H1 (cell line): ENCODE data around the gene NYAP2. TPM values are rescaled to one million over a fixed set of nuclear protein-coding genes. Genes with fewer than 3 reads are reported as not detected.

ENCODE experiments used
- CTCF ChIA-PET: fragments of 300-600 bp; sonication (Branson Sonifier 250); formaldehyde crosslinking; loops from one replicate; lab custom pipeline; 2021; ENCODE audit not compliant: partially characterized antibody; lab: Charles Lee
- POLR2A ChIA-PET: fragments of 300-600 bp; sonication (Branson Sonifier 250); formaldehyde crosslinking; loops from one replicate; lab custom pipeline; 2021; ENCODE audit warnings: inconsistent platforms; ENCODE audit not compliant: partially characterized antibody; lab: Charles Lee
- DNase-seq, 2 experiments: peaks; one replicate each; pipeline versions ENCODE4 v3.0.0 to v3.0.0-alpha.2; 2010 to 2022; ENCODE audit warnings: low spot score in 2 of 2, low read depth in 1 of 2, mixed read lengths in 1 of 2
- FAIRE-seq: peaks from 2 replicates; lab custom pipeline; 2011; peaks lifted over from hg19 to GRCh38; lab: Jason Lieb, UNC
- H2AFZ ChIP-seq: 2 replicates; pipeline ENCODE4 v1.8.1; 2012; ENCODE audit warnings: low read length, inconsistent platforms
- H2AK5ac ChIP-seq: 2 replicates; pipeline ENCODE4 v1.6.1; 2013; ENCODE audit warnings: low read depth, low read length
- H2BK120ac ChIP-seq: replicated peaks from 2 replicates; pipeline ENCODE3; 2013; ENCODE audit warnings: low read depth, low read length, inconsistent platforms
- H2BK12ac ChIP-seq: 2 replicates; pipeline ENCODE4 v1.6.1; 2013; ENCODE audit warnings: low read depth, low read length
- H2BK15ac ChIP-seq: 2 replicates; pipeline ENCODE4 v1.6.1; 2013; ENCODE audit warnings: low read length
- H2BK20ac ChIP-seq: 2 replicates; pipeline ENCODE4 v1.6.1; 2013; ENCODE audit warnings: low read length
- H2BK5ac ChIP-seq: 2 replicates; pipeline ENCODE4 v1.6.1; 2013; ENCODE audit warnings: low read depth, low read length
- H3K14ac ChIP-seq: 2 replicates; pipeline ENCODE4 v1.6.1; 2013; ENCODE audit warnings: inconsistent platforms; ENCODE audit not compliant: insufficient read length
- H3K18ac ChIP-seq: 2 replicates; pipeline ENCODE4 v1.6.1; 2013; ENCODE audit warnings: low read length; ENCODE audit errors: extremely low read depth
- H3K23ac ChIP-seq: 2 replicates; pipeline ENCODE4 v1.6.1; 2013; ENCODE audit warnings: inconsistent platforms; ENCODE audit not compliant: insufficient read length
- H3K23me2 ChIP-seq: 2 replicates; pipeline ENCODE4 v1.6.1; 2013; ENCODE audit warnings: low read depth, low read length
- H3K27ac ChIP-seq: 2 replicates; pipeline ENCODE4 v1.6.1; 2011; ENCODE audit warnings: low read depth, low read length, inconsistent platforms
- H3K27me3 ChIP-seq, 4 experiments: replicated peaks in 1 of 4; 1 replicate in 1 of 4; 2 replicates in 3 of 4; pipeline versions ENCODE4 v1.6.1 to v1.8.1; 2011 to 2013; ENCODE audit warnings: low read length in 3 of 4, mild to moderate bottlenecking in 3 of 4, inconsistent platforms in 2 of 4, mixed read lengths in 2 of 4, moderate library complexity in 1 of 4; ENCODE audit not compliant: control insufficient read depth in 3 of 4, insufficient read depth in 3 of 4; ENCODE audit errors: extremely low read depth in 1 of 4
- H3K36me3 ChIP-seq, 4 experiments: 2 replicates each; pipeline versions ENCODE4 v1.6.1 to v1.8.1; 2011 to 2013; ENCODE audit warnings: mild to moderate bottlenecking in 4 of 4, low read length in 3 of 4, moderate library complexity in 2 of 4, control low read depth in 1 of 4, inconsistent platforms in 1 of 4; ENCODE audit not compliant: insufficient read depth in 4 of 4, control insufficient read depth in 2 of 4
- H3K4ac ChIP-seq: replicated peaks from 2 replicates; pipeline ENCODE3; 2013; ENCODE audit warnings: low read length, low read depth, mixed read lengths, inconsistent platforms; ENCODE audit not compliant: insufficient read length
- H3K4me1 ChIP-seq, 4 experiments: replicated peaks in 1 of 4; 1 replicate in 1 of 4; 2 replicates in 3 of 4; pipeline versions ENCODE4 v1.6.1 to v1.8.1; 2011 to 2013; ENCODE audit warnings: low read length in 3 of 4, inconsistent platforms in 2 of 4, mixed read lengths in 1 of 4; ENCODE audit not compliant: insufficient read depth in 4 of 4, control insufficient read depth in 3 of 4
- H3K4me2 ChIP-seq, 2 experiments: 2 replicates each; pipeline versions ENCODE4 v1.6.1 to v1.8.1; 2011 to 2013; ENCODE audit warnings: low read depth in 2 of 2, low read length in 2 of 2, control low read depth in 1 of 2, inconsistent platforms in 1 of 2, mild to moderate bottlenecking in 1 of 2; ENCODE audit not compliant: insufficient read depth in 1 of 2
- H3K4me3 ChIP-seq, 4 experiments: fragments of 200-600, 300-600 bp in 1 of 4; sonication (generic), shearing (Covaris generic), sonication (Bioruptor Twin) in 1 of 4; 2 replicates each; pipeline versions ENCODE4 v1.5.1 to v1.8.1; 2011 to 2016; ENCODE audit warnings: low read length in 4 of 4, low read depth in 3 of 4, control low read depth in 2 of 4, inconsistent platforms in 2 of 4, mild to moderate bottlenecking in 2 of 4, mixed read lengths in 1 of 4, moderate library complexity in 1 of 4; ENCODE audit not compliant: insufficient read depth in 2 of 4; ENCODE audit errors: extremely low read depth in 1 of 4
- H3K56ac ChIP-seq: replicated peaks from 2 replicates; pipeline ENCODE3; 2013; ENCODE audit warnings: low read depth, mild to moderate bottlenecking, mixed read lengths, low read length, inconsistent platforms; ENCODE audit not compliant: insufficient read length
- H3K79me1 ChIP-seq: 2 replicates; pipeline ENCODE4 v1.6.1; 2013; ENCODE audit warnings: low read depth, low read length, control low read depth
- H3K79me2 ChIP-seq, 2 experiments: 2 replicates each; pipeline versions ENCODE4 v1.6.1 to v1.8.1; 2012 to 2013; ENCODE audit warnings: low read length in 2 of 2, mild to moderate bottlenecking in 2 of 2, inconsistent platforms in 1 of 2; ENCODE audit not compliant: insufficient read depth in 2 of 2, control insufficient read depth in 1 of 2
- H3K9ac ChIP-seq, 4 experiments: replicated peaks in 1 of 4; 1 replicate in 1 of 4; 2 replicates in 3 of 4; pipeline versions ENCODE4 v1.6.1 to v1.8.1; 2011 to 2013; ENCODE audit warnings: low read depth in 3 of 4, low read length in 3 of 4, control low read depth in 2 of 4, mild to moderate bottlenecking in 2 of 4, moderate library complexity in 2 of 4, inconsistent platforms in 1 of 4; ENCODE audit errors: extremely low read depth in 1 of 4
- H3K9me3 ChIP-seq, 2 experiments: 2 replicates each; pipeline versions ENCODE4 v1.6.1 to v1.8.1; 2012 to 2013; ENCODE audit warnings: mild to moderate bottlenecking in 2 of 2, moderate library complexity in 2 of 2, control low read depth in 1 of 2, inconsistent platforms in 1 of 2, low read depth in 1 of 2, low read length in 1 of 2, mixed read lengths in 1 of 2; ENCODE audit not compliant: insufficient read depth in 2 of 2
- H4K20me1 ChIP-seq, 2 experiments: replicated peaks in 1 of 2; 2 replicates each; pipeline versions ENCODE3 to v1.8.1; 2011 to 2013; ENCODE audit warnings: inconsistent platforms in 2 of 2, low read length in 2 of 2, mild to moderate bottlenecking in 1 of 2; ENCODE audit not compliant: insufficient read depth in 2 of 2, control insufficient read depth in 1 of 2
- H4K5ac ChIP-seq: 2 replicates; pipeline ENCODE4 v1.6.1; 2013; ENCODE audit warnings: low read length, low read depth, mixed read lengths, inconsistent platforms; ENCODE audit not compliant: insufficient read length
- H4K8ac ChIP-seq: 2 replicates; pipeline ENCODE4 v1.8.0; 2013; ENCODE audit warnings: mild to moderate bottlenecking, moderate library complexity, low read length, inconsistent platforms; ENCODE audit not compliant: insufficient read depth; ENCODE audit errors: extremely low read depth
- H4K91ac ChIP-seq: replicated peaks from 2 replicates; pipeline ENCODE3; 2013; ENCODE audit warnings: low read length, mixed read lengths, inconsistent platforms; ENCODE audit not compliant: insufficient read length
- JUND ChIP-seq: IDR thresholded peaks from 2 replicates; pipeline ENCODE4 v1.6.1; 2011; ENCODE audit warnings: mild to moderate bottlenecking, improper control_type of control experiment, low read length
- POU5F1 ChIP-seq: IDR thresholded peaks from 2 replicates; pipeline ENCODE4 v1.6.1; 2011; ENCODE audit warnings: low read depth, mild to moderate bottlenecking, low read length, moderate library complexity
- RXRA ChIP-seq: IDR thresholded peaks from 2 replicates; pipeline ENCODE4 v1.6.1; 2011; ENCODE audit warnings: low read depth, mild to moderate bottlenecking, low read length, moderate library complexity; ENCODE audit not compliant: insufficient read depth
- WGBS, 2 experiments: shearing (Covaris generic) in 1 of 2; methylation state at CpG; one replicate each; pipeline versions ENCODE4 v1.1.6 to v1.1.7; 2013 to 2015; ENCODE audit warnings: low lambda C conversion rate in 2 of 2, mixed read lengths in 2 of 2, inconsistent platforms in 1 of 2, low coverage in 1 of 2, missing lambda C conversion rate in 1 of 2; ENCODE audit not compliant: insufficient replicate concordance in 2 of 2, insufficient coverage in 1 of 2, insufficient read length in 1 of 2; ENCODE audit errors: extremely low coverage in 1 of 2, missing lambda C conversion rate in 1 of 2; 5-methylcytosine and 5-hydroxymethylcytosine counted together
- polyA plus RNA-seq, 7 experiments: library from polyadenylated mRNA; depleted of rRNA in 3 of 7; stranded (reverse) in 5 of 7; unstranded in 2 of 7; fragments of >200 nt in 5 of 7; fragments of 200-250 nt in 2 of 7; gene quantifications; 1 replicate in 5 of 7; 2 replicates in 1 of 7; 4 replicates in 1 of 7; pipeline versions ENCODE4 v1.2.1 to v1.2.3, GENCODE V29; 2011 to 2013; ENCODE audit warnings: missing spikeins in 2 of 7, mixed read lengths in 2 of 7
- total RNA-seq: library from RNA; stranded (reverse); fragmentation: NEBNext Ultra II Directional; extraction: Animal tissue kit (Norgen Biotek cat#: 25700); gene quantifications from 2 replicates; pipeline ENCODE4 v1.2.1, GENCODE V29; 2021

Gene NYAP2
- total and polyA plus RNA-seq, 2 of the 8 experiments (the other 6 are each of a cell fraction or from before 2014, with no cell fraction given): not detected

DNA sequence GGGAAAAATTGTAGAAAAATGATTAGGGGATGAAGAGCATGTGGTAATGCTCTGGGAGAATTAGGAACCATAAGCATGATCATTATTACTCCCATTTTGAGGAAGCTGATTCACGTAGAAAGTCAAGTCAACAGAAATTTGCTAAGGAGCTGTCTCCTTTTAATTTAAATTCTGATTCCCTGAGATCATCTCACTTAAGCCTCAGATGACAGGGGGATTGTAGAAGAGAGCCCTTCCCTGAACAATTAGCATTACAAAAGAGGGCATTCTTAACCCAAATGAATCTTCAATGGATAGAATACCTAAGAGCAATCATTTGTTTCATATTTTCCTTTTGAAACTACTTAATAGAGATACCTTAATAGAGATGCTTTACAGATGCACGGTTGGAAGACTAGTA is 267.9 kb downstream of the NYAP2 start:
- Histone ChIP-seq H2BK120ac (no peak overlapping the region), H3K27me3 (no peaks in the 10 kb centered on the region), H3K79me2 (no peaks in the 10 kb centered on the region), H3K36me3 (no peaks in the 10 kb centered on the region; a peak in 1 of 8 replicates), H2AK5ac (no peak overlapping the region), H3K14ac (no peak overlapping the region), H3K79me1 (no peaks in the 10 kb centered on the region), H4K8ac (no peak overlapping the region), H2BK15ac (no peak overlapping the region), H3K23ac (no peak overlapping the region), H3K9ac (no peak overlapping the region), H2BK12ac (no peak overlapping the region), H2AFZ (no peak overlapping the region), H4K5ac (no peak overlapping the region), H4K20me1 (no peaks in the 10 kb centered on the region), H3K27ac (no peak overlapping the region), H3K23me2 (no peaks in the 10 kb centered on the region), H3K9me3 (no peaks in the 10 kb centered on the region), H3K4me2 (no peak overlapping the region), H3K18ac (no peak overlapping the region), H2BK20ac (no peak overlapping the region), H3K4ac (no peak overlapping the region), H4K91ac (no peak overlapping the region), H3K4me1 (peaks cover 0 to 5% (median 1%) of the 10 kb centered on the region in 4 experiments; a peak in 2 of 7 replicates), H3K56ac (no peak overlapping the region), H2BK5ac (no peak overlapping the region), H3K4me3 (no peak overlapping the region)
- FAIRE-seq (no peak), DNase-seq (no peak)
- ChIA-PET CTCF (interaction anchor here (0.6 to 1.4 kb wide), 4 partner anchors 10 to 1364 kb away, joined by 3 to 5 read pairs (median 3); no protein-coding TSS in a partner anchor), POLR2A (no interaction called here)
- peak; percentile 65; the same call in 1 of the 2 replicates for TF ChIP-seq JUND
- no peak for TF ChIP-seq RXRA
- TF ChIP-seq POU5F1: 0 out of 2 replicates have a peak, but pooled peaks have one; percentile 7
- WGBS, 2 experiments: 42% methylated on average over 2 of the region's 2 CpGs; no CpG with 5 or more reads in 1 of the 2 experiments
